ENCODE measurements around the gene FAM120B.

Gene FAM120B

GRCh38 chr6:170456334-170456733 lies 149.8 kb downstream of the FAM120B start:
- Histone ChIP-seq H3K4me3 (ENCODE audit: low read length) (no peak overlapping the region), H3K9me3 (ENCODE audit: insufficient read depth, low read length) (no peaks in the 10 kb centered on the region), H3K9ac (ENCODE audit: low read length) (no peak overlapping the region), H3K4me2 (ENCODE audit: low read length) (no peak overlapping the region), H3K79me2 (ENCODE audit: low read length) (no peaks in the 10 kb centered on the region), H3K27ac (ENCODE audit: low read length) (no peak overlapping the region), H2AFZ (ENCODE audit: low read depth, low read length) (no peak overlapping the region), H4K20me1 (ENCODE audit: insufficient read depth, low read length) (no peaks in the 10 kb centered on the region), H3K27me3 (ENCODE audit: low read depth, low read length) (no peaks in the 10 kb centered on the region; the same call in 1 of the 2 replicates), H3K36me3 (replicated peaks; ENCODE audit: low read depth, low read length) (no peaks in the 10 kb centered on the region), H3K4me1 (ENCODE audit: low read length) (peaks cover 5% of the 10 kb centered on the region; the same call in 1 of the 2 replicates)
- TF ChIP-seq EZH2phosphoT487 (IDR thresholded peaks at IDR 0.05; ENCODE audit: low read depth) (no peak), CTCF (IDR thresholded peaks at IDR 0.05; ENCODE audit: low read depth, low read length) (no peak)
